Cardiac muscle cell (in vitro differentiated cells and primary cell): ENCODE results near the gene FNBP1L. TPM values are rescaled to one million over a fixed set of nuclear protein-coding genes. Genes with fewer than 3 reads are reported as not detected.

Source experiments
- DNase-seq, 2 donors: peaks; one replicate each; pipeline versions ENCODE4 v3.0.0 to v3.0.0-alpha.2; 2010 to 2017; ENCODE audit warnings: low read depth in 1 of 2, low spot score in 1 of 2
- H3K27ac ChIP-seq: fragments of 200-600 bp; sonication (generic); 2 replicates; pipeline ENCODE4 v1.5.1; 2016
- H3K27me3 ChIP-seq: fragments of 200-600 bp; sonication (generic); 2 replicates; pipeline ENCODE4 v1.6.0; 2016; ENCODE audit warnings: control low read depth
- H3K36me3 ChIP-seq: fragments of 200-600 bp; sonication (generic); 2 replicates; pipeline ENCODE4 v1.5.1; 2016; ENCODE audit warnings: control low read depth
- H3K4me1 ChIP-seq: fragments of 200-600 bp; sonication (generic); 2 replicates; pipeline ENCODE4 v1.8.1; 2017; ENCODE audit warnings: low read depth, mild to moderate bottlenecking, mixed run types
- H3K4me3 ChIP-seq: fragments of 200-600 bp; sonication (generic); 2 replicates; pipeline ENCODE4 v1.5.1; 2016; ENCODE audit warnings: mild to moderate bottlenecking
- H3K9me3 ChIP-seq: fragments of 200-600 bp; sonication (generic); 2 replicates; pipeline ENCODE4 v1.5.1; 2017; ENCODE audit warnings: low read depth, mild to moderate bottlenecking, control low read depth
- CTCF ChIP-seq: IDR thresholded peaks from 2 replicates; pipeline ENCODE4 v1.5.1; 2012; ENCODE audit warnings: low read depth, mild to moderate bottlenecking, low read length
- polyA plus RNA-seq: library from polyadenylated mRNA; unstranded; fragments of >200 nt; fragmentation: Nextera tagmentation; extraction: Ambion mirVana; gene quantifications from 2 replicates; pipeline ENCODE4 v1.2.1, GENCODE V29; 2016
- total RNA-seq: library from RNA; depleted of rRNA; stranded (reverse); fragments of >200 nt; gene quantifications from 2 replicates; pipeline ENCODE4 v1.2.3, GENCODE V29; 2016

Gene FNBP1L
- total and polyA plus RNA-seq, 2 experiments from 2014 or later, result 12.3 to 13.8 TPM

GRCh38 chr1:93528412-93528811, 80.5 kb downstream of the FNBP1L start:
- Histone ChIP-seq H3K4me3 (no peak overlapping the region), H3K27me3 (no peaks in the 10 kb centered on the region), H3K4me1 (no peaks in the 10 kb centered on the region), H3K36me3 (no peaks in the 10 kb centered on the region), H3K27ac (no peak overlapping the region), H3K9me3 (no peaks in the 10 kb centered on the region)
- no peak for DNase-seq
- no peak for TF ChIP-seq CTCF

- no peak for DNase-seq
- Histone ChIP-seq H3K4me3 (no peak overlapping the region), H3K27me3 (no peaks in the 10 kb centered on the region), H3K9me3 (no peaks in the 10 kb centered on the region), H3K27ac (no peak overlapping the region), H3K36me3 (no peaks in the 10 kb centered on the region), H3K4me1 (no peaks in the 10 kb centered on the region)
- TF ChIP-seq CTCF, result no peak
Observed at GRCh38 chr1:93531193-93531592, 83.3 kb downstream of the FNBP1L start.

GRCh38 chr1:93532780-93533378, 85.0 kb downstream of the FNBP1L start:
- no peaks in the 10 kb centered on the region for H3K27me3 ChIP-seq
- no peak for DNase-seq
- no peak overlapping the region for H3K4me3 ChIP-seq
- TF ChIP-seq CTCF, result no peak
- H3K36me3 ChIP-seq, result no peaks in the 10 kb centered on the region
- H3K4me1 ChIP-seq, result no peaks in the 10 kb centered on the region
- no peaks in the 10 kb centered on the region for H3K9me3 ChIP-seq
- no peak overlapping the region for H3K27ac ChIP-seq

- no peak for TF ChIP-seq CTCF
- no peaks in the 10 kb centered on the region for H3K4me1 ChIP-seq
- H3K27ac ChIP-seq, result no peak overlapping the region
- H3K36me3 ChIP-seq, result no peaks in the 10 kb centered on the region
- H3K4me3 ChIP-seq, result no peak overlapping the region
- no peaks in the 10 kb centered on the region for H3K9me3 ChIP-seq
- no peak for DNase-seq
- H3K27me3 ChIP-seq, result no peaks in the 10 kb centered on the region
Observed at GRCh38 chr1:93533677-93534076, 85.8 kb downstream of the FNBP1L start.

- H3K4me1 ChIP-seq, result no peaks in the 10 kb centered on the region
- H3K27me3 ChIP-seq, result no peaks in the 10 kb centered on the region
- H3K36me3 ChIP-seq, result no peaks in the 10 kb centered on the region
- H3K9me3 ChIP-seq, result no peaks in the 10 kb centered on the region
- no peak overlapping the region for H3K27ac ChIP-seq
- no peak for TF ChIP-seq CTCF
- no peak overlapping the region for H3K4me3 ChIP-seq
- no peak for DNase-seq
Observed at GRCh38 chr1:93537396-93537795, 89.5 kb downstream of the FNBP1L start.
